Umbilical cord (tissue), 2 donors: ENCODE measurements around the gene CFAP65. TPM values are rescaled to one million over a fixed set of nuclear protein-coding genes. Genes with fewer than 3 reads are reported as not detected.

Source experiments
- DNase-seq: peaks from one replicate; pipeline ENCODE4 v3.0.0-alpha.2; 2015; ENCODE audit warnings: low spot score
- total RNA-seq: library from RNA; depleted of rRNA; stranded (reverse); fragments of >200 nt; gene quantifications from one replicate; pipeline ENCODE4 v1.2.3, GENCODE V29; 2014; ENCODE audit warnings: low replicate concordance; ENCODE audit not compliant: insufficient read depth

CFAP65 gene
- total RNA-seq, 1 donor from 2014 or later, result 2.9 TPM

- DNase-seq, result no peak
Observed at GRCh38 chr2:218993345-218994315, 47.7 kb downstream of the CFAP65 start, which contains the start of gene CRYBA2. Gene CRYBA2 (minus strand): TSS chr2:218993422. CDS start chr2:218993176, 246 bp downstream.

- no peak for DNase-seq
Observed at GRCh38 chr2:218992703-218993344, 48.5 kb downstream of the CFAP65 start.

- no peak for DNase-seq
Observed at GRCh38 chr2:218992196-218992595, 49.1 kb downstream of the CFAP65 start.

- no peak for DNase-seq
Observed at GRCh38 chr2:218991674-218992168, 49.6 kb downstream of the CFAP65 start.

GRCh38 chr2:218990612-218991011 is 50.7 kb downstream of the CFAP65 start:
- no peak for DNase-seq

GRCh38 chr2:218990052-218990451 is 51.3 kb downstream of the CFAP65 start:
- no peak for DNase-seq

- DNase-seq, result no peak
Observed at GRCh38 chr2:218988650-218989049, 52.7 kb downstream of the CFAP65 start.

GRCh38 chr2:218988164-218988563 is 53.2 kb downstream of the CFAP65 start:
- no peak for DNase-seq

- DNase-seq, result no peak
Observed at GRCh38 chr2:218986148-218986761, 55.1 kb downstream of the CFAP65 start.

GRCh38 chr2:218985325-218986091 is 55.8 kb downstream of the CFAP65 start:
- no peak for DNase-seq

- no peak for DNase-seq
Observed at GRCh38 chr2:218985021-218985324, 56.3 kb downstream of the CFAP65 start, which contains the start of gene FEV. Gene FEV (minus strand): TSS chr2:218985184. CDS start chr2:218985075, 109 bp downstream.

GRCh38 chr2:218984239-218985020 is 56.9 kb downstream of the CFAP65 start:
- peak; percentile 43 for DNase-seq

- DNase-seq, result no peak
Observed at GRCh38 chr2:218983934-218984238, 57.4 kb downstream of the CFAP65 start.

- DNase-seq, result no peak
Observed at GRCh38 chr2:218983263-218983933, 57.9 kb downstream of the CFAP65 start.

GRCh38 chr2:218982586-218983262 is 58.6 kb downstream of the CFAP65 start:
- no peak for DNase-seq

GRCh38 chr2:218981881-218982585 is 59.3 kb downstream of the CFAP65 start:
- DNase-seq, result no peak

- no peak for DNase-seq
Observed at GRCh38 chr2:218981390-218981880, 59.9 kb downstream of the CFAP65 start.

- DNase-seq, result no peak
Observed at GRCh38 chr2:218980735-218981389, 60.5 kb downstream of the CFAP65 start.
